NOMO-1 (cell line): ENCODE measurements around the gene NTRK1.
"Not testable (repeated sequence)": the region's sequence is repeated elsewhere in the genome, so short reads cannot be mapped to it uniquely, and the experiment has no call there.

ENCODE experiments used
- DNase-seq, 2 experiments: peaks; one replicate each; lab custom pipeline; 2025; ENCODE audit not compliant: unreplicated experiment in 2 of 2; lab: John Stamatoyannopoulos, UW

NTRK1 gene

GRCh38 chr1:156911577-156912298 lies 51.1 kb downstream of the NTRK1 start:
- peak in 1 of 2 experiments; percentile 59 for DNase-seq

GRCh38 chr1:156912310-156912709 lies 51.6 kb downstream of the NTRK1 start:
- DNase-seq = no peak

- DNase-seq = no peak
Measured at GRCh38 chr1:156912861-156913808, 52.5 kb downstream of the NTRK1 start.

GRCh38 chr1:156913809-156914387 lies 53.2 kb downstream of the NTRK1 start:
- DNase-seq = no peak

GRCh38 chr1:156914440-156914856 lies 53.8 kb downstream of the NTRK1 start:
- no peak for DNase-seq

GRCh38 chr1:156920233-156921052 lies 59.8 kb downstream of the NTRK1 start, which contains the start of gene LRRC71:
Gene LRRC71 (plus strand): TSS chr1:156920632. CDS start chr1:156920804, 172 bp downstream.
- peak; percentile 64 to 79 for DNase-seq

- no peak for DNase-seq
Measured at GRCh38 chr1:156921053-156921529, 60.4 kb downstream of the NTRK1 start.

GRCh38 chr1:156922986-156923669 lies 62.5 kb downstream of the NTRK1 start:
- DNase-seq = no peak

GRCh38 chr1:156923670-156924477 lies 63.2 kb downstream of the NTRK1 start:
- DNase-seq = no peak

- no peak for DNase-seq
Measured at GRCh38 chr1:156924478-156925153, 64.0 kb downstream of the NTRK1 start.

- DNase-seq = no peak
Measured at GRCh38 chr1:156925154-156926010, 64.7 kb downstream of the NTRK1 start.

- DNase-seq = no peak
Measured at GRCh38 chr1:156926175-156926574, 65.5 kb downstream of the NTRK1 start.

GRCh38 chr1:156926695-156927094 lies 66.0 kb downstream of the NTRK1 start:
- DNase-seq = not testable (repeated sequence)

- peak; percentile 56 to 58 for DNase-seq
Measured at GRCh38 chr1:156927215-156928042, 66.8 kb downstream of the NTRK1 start.

- peak in 1 of 2 experiments; percentile 56 for DNase-seq
Measured at GRCh38 chr1:156928043-156928602, 67.5 kb downstream of the NTRK1 start.

GRCh38 chr1:156929596-156930238 lies 69.1 kb downstream of the NTRK1 start:
- no peak for DNase-seq
